SK-N-SH treated with all-trans-retinoic acid at 6 μM for 48 hours (cell line): Measurements from ENCODE around the gene FHOD3.

Source experiments
- BACH2 ChIP-seq: fragments of 250-450 bp; sonication (Bioruptor Pico); IDR thresholded peaks from 2 replicates; pipeline ENCODE4 v1.9.0; 2021; ENCODE audit warnings: mild to moderate bottlenecking, borderline replicate concordance
- CREB5 ChIP-seq: fragments of 250-450 bp; sonication (Bioruptor Pico); IDR thresholded peaks from 2 replicates; pipeline ENCODE4 v1.5.1; 2020; ENCODE audit warnings: low read depth, mild to moderate bottlenecking, moderate library complexity
- ZNF565 ChIP-seq: fragments of 450-650 bp; formaldehyde crosslinking; conservative IDR thresholded peaks from 2 replicates; pipeline ENCODE4 v1.5.0; 2020; ENCODE audit warnings: low read depth, mild to moderate bottlenecking, moderate library complexity
- ZNF70 ChIP-seq: fragments of 450-650 bp; formaldehyde crosslinking; IDR thresholded peaks from 2 replicates; pipeline ENCODE4 v1.5.0; 2020; ENCODE audit warnings: mild to moderate bottlenecking, moderate library complexity
- TF ChIP-seq, protein P1 (sequence below): fragments of 250-450 bp; sonication (Bioruptor Pico); IDR thresholded peaks from 2 replicates; pipeline ENCODE4 v1.8.0; 2020; ENCODE audit warnings: mild to moderate bottlenecking, moderate library complexity, borderline replicate concordance

GRCh38 chr18:36485772-36486171 is 188.3 kb downstream of the FHOD3 start:
- TF ChIP-seq, protein P1, sequence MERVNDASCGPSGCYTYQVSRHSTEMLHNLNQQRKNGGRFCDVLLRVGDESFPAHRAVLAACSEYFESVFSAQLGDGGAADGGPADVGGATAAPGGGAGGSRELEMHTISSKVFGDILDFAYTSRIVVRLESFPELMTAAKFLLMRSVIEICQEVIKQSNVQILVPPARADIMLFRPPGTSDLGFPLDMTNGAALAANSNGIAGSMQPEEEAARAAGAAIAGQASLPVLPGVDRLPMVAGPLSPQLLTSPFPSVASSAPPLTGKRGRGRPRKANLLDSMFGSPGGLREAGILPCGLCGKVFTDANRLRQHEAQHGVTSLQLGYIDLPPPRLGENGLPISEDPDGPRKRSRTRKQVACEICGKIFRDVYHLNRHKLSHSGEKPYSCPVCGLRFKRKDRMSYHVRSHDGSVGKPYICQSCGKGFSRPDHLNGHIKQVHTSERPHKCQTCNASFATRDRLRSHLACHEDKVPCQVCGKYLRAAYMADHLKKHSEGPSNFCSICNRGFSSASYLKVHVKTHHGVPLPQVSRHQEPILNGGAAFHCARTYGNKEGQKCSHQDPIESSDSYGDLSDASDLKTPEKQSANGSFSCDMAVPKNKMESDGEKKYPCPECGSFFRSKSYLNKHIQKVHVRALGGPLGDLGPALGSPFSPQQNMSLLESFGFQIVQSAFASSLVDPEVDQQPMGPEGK: no peak
- TF ChIP-seq BACH2 (no peak), ZNF70 (CRISPR knock-in tag) (no peak), ZNF565 (CRISPR knock-in tag) (no peak), CREB5 (no peak)
